ENCODE results near the gene MTG2.

- TF ChIP-seq CTCF (IDR thresholded peaks at IDR 0.05) (no peak), POLR2A (IDR thresholded peaks at IDR 0.05) (no peak), POLR2AphosphoS5 (IDR thresholded peaks at IDR 0.05) (no peak)
Measured at GRCh38 chr20:62227591-62227976, 44.8 kb downstream of the MTG2 start.
